ENCODE measurements around the gene CNTNAP4. TPM values are rescaled to one million over a fixed set of nuclear protein-coding genes. Genes with fewer than 3 reads are reported as not detected.

The CNTNAP4 gene
- total RNA-seq, 1 experiment from 2014 or later: not detected

GRCh38 chr16:76502063-76502462, 224.9 kb downstream of the CNTNAP4 start:
- POLR2A ChIA-PET: no interaction called here
- no peak for TF ChIP-seq E2F5 (CRISPR knock-in tag; IDR thresholded peaks at IDR 0.05)
- TF ChIP-seq ZNF232 (CRISPR knock-in tag; IDR thresholded peaks at IDR 0.05): no peak
- no peak for TF ChIP-seq NR3C1 (CRISPR knock-in tag; conservative IDR thresholded peaks at IDR 0.05; ENCODE audit: low read depth)
- TF ChIP-seq GTF2I (CRISPR knock-in tag; conservative IDR thresholded peaks at IDR 0.05): no peak
- no peak overlapping the region for H3K4me3 Mint-ChIP-seq
- ATAC-seq (no peak), DNase-seq (ENCODE audit: low spot score) (no peak)
- CTCF ChIA-PET: no interaction called here
- H3K27me3 Mint-ChIP-seq (ENCODE audit: low read depth): no peaks in the 10 kb centered on the region; the same call in 1 of the 2 replicates
- no peaks in the 10 kb centered on the region for H3K4me1 Mint-ChIP-seq
- H3K27ac Mint-ChIP-seq: no peak overlapping the region
- H3K9me3 Mint-ChIP-seq: peaks cover 28% of the 10 kb centered on the region
- H3K36me3 Mint-ChIP-seq: peaks cover 6% of the 10 kb centered on the region

- DNase-seq (ENCODE audit: low spot score) (no peak), ATAC-seq (no peak)
- TF ChIP-seq MYBL2 (CRISPR knock-in tag; IDR thresholded peaks at IDR 0.05) (no peak), FOXK1 (CRISPR knock-in tag; IDR thresholded peaks at IDR 0.05) (no peak), TEAD4 (CRISPR knock-in tag; IDR thresholded peaks at IDR 0.05) (no peak), NR2C2 (CRISPR knock-in tag; IDR thresholded peaks at IDR 0.05) (no peak), JAZF1 (CRISPR knock-in tag; IDR thresholded peaks at IDR 0.05) (no peak), ZNF232 (CRISPR knock-in tag; IDR thresholded peaks at IDR 0.05) (no peak), USF2 (CRISPR knock-in tag; IDR thresholded peaks at IDR 0.05) (no peak), OVOL2 (CRISPR knock-in tag; IDR thresholded peaks at IDR 0.05; ENCODE audit: borderline replicate concordance) (no peak), SMAD4 (CRISPR knock-in tag; IDR thresholded peaks at IDR 0.05) (no peak), FOXP4 (CRISPR knock-in tag; IDR thresholded peaks at IDR 0.05) (no peak)
- Mint-ChIP-seq H3K27ac (no peak overlapping the region), H3K9me3 (peaks cover 28% of the 10 kb centered on the region), H3K36me3 (peaks cover 6% of the 10 kb centered on the region), H3K27me3 (ENCODE audit: low read depth) (no peaks in the 10 kb centered on the region), H3K4me1 (no peaks in the 10 kb centered on the region), H3K4me3 (no peak overlapping the region)
- ChIA-PET CTCF (no interaction called here), POLR2A (no interaction called here)
Observed at GRCh38 chr16:76502555-76502954, 225.4 kb downstream of the CNTNAP4 start.

GRCh38 chr16:76503091-76503490, 225.9 kb downstream of the CNTNAP4 start:
- Mint-ChIP-seq H3K27ac (no peak overlapping the region), H3K4me1 (no peaks in the 10 kb centered on the region), H3K27me3 (ENCODE audit: low read depth) (no peaks in the 10 kb centered on the region), H3K4me3 (no peak overlapping the region), H3K36me3 (peaks cover 6% of the 10 kb centered on the region), H3K9me3 (peaks cover 32% of the 10 kb centered on the region)
- ChIA-PET POLR2A (no interaction called here), CTCF (no interaction called here)
- ATAC-seq: no peak
- DNase-seq (ENCODE audit: low spot score): no peak
- TF ChIP-seq ZNF263 (CRISPR knock-in tag; IDR thresholded peaks at IDR 0.05; ENCODE audit: low read depth) (no peak), NR1H2 (CRISPR knock-in tag; IDR thresholded peaks at IDR 0.05) (no peak), CBFB (CRISPR knock-in tag; IDR thresholded peaks at IDR 0.05; ENCODE audit: low read depth) (no peak), HMGA2 (CRISPR knock-in tag; IDR thresholded peaks at IDR 0.05) (no peak), PRDM15 (CRISPR knock-in tag; IDR thresholded peaks at IDR 0.05) (no peak), ATF6 (CRISPR knock-in tag; IDR thresholded peaks at IDR 0.05) (no peak), NFATC4 (CRISPR knock-in tag; IDR thresholded peaks at IDR 0.05) (no peak), MXD4 (CRISPR knock-in tag; IDR thresholded peaks at IDR 0.05; ENCODE audit: borderline replicate concordance) (no peak), RELA (CRISPR knock-in tag; IDR thresholded peaks at IDR 0.05; ENCODE audit: borderline replicate concordance) (no peak)

All from WTC11 (cell line).